Lower leg skin (tissue), 3 donors: ENCODE measurements around the gene MSL2.

ENCODE experiments used
- CTCF ChIP-seq, 3 donors: fragments of 450-650 bp; IDR thresholded peaks; one replicate each; pipeline ENCODE4 v1.5.1; 2016; ENCODE audit warnings: antibody characterized with exemption in 3 of 3, mild to moderate bottlenecking in 3 of 3, moderate library complexity in 2 of 3
- POLR2A ChIP-seq, 2 donors: fragments of 450-650 bp; IDR thresholded peaks; one replicate each; pipeline ENCODE4 v1.6.1; 2016 to 2017; ENCODE audit warnings: antibody characterized with exemption in 2 of 2, mild to moderate bottlenecking in 1 of 2, moderate library complexity in 1 of 2

- no peak for TF ChIP-seq CTCF (IDR thresholded peaks at IDR 0.05)
- no peak for TF ChIP-seq POLR2A (IDR thresholded peaks at IDR 0.05)
Observed at GRCh38 chr3:136141291-136141785, 54.8 kb downstream of the MSL2 start.
